Keratinocyte (primary cell): ENCODE measurements around the gene RNLS.

ENCODE experiments used
- EZH2 ChIP-seq: IDR thresholded peaks from one replicate; pipeline ENCODE4 v1.6.1; 2012; ENCODE audit warnings: inconsistent platforms, mild to moderate bottlenecking, low read length, moderate library complexity
- TF ChIP-seq, protein P1 (sequence below), 3 experiments: IDR thresholded peaks in 1 of 3; conservative IDR thresholded peaks in 1 of 3; optimal IDR thresholded peaks in 1 of 3; 2 replicates in 2 of 3; 3 replicates in 1 of 3; pipeline versions ENCODE3 to v1.5.1; 2011; ENCODE audit warnings: low read length in 3 of 3, mild to moderate bottlenecking in 3 of 3, moderate library complexity in 2 of 3, control low read depth in 1 of 3, inconsistent platforms in 1 of 3; ENCODE audit not compliant: insufficient read depth in 2 of 3; ENCODE audit errors: extremely low read depth in 1 of 3

DNA sequence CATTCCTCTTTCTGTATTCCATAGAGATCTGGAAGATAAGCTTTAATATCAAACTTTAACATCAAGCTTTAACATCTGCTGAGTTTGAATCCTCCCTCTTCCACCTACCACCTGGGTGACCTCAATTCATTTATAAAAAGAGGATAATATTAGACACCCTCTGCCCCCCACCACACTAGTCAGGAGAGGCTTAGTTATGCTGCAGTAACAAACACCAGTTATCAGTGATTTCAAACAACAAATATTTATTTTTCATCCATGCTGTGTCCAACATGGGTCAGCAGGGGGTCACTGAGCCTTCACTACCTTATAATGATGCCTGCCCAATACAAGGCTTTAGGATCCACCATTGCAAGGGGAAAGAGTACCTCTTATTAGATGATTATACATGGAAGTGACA is 322.0 kb downstream of the RNLS start:
- TF ChIP-seq, protein P1, sequence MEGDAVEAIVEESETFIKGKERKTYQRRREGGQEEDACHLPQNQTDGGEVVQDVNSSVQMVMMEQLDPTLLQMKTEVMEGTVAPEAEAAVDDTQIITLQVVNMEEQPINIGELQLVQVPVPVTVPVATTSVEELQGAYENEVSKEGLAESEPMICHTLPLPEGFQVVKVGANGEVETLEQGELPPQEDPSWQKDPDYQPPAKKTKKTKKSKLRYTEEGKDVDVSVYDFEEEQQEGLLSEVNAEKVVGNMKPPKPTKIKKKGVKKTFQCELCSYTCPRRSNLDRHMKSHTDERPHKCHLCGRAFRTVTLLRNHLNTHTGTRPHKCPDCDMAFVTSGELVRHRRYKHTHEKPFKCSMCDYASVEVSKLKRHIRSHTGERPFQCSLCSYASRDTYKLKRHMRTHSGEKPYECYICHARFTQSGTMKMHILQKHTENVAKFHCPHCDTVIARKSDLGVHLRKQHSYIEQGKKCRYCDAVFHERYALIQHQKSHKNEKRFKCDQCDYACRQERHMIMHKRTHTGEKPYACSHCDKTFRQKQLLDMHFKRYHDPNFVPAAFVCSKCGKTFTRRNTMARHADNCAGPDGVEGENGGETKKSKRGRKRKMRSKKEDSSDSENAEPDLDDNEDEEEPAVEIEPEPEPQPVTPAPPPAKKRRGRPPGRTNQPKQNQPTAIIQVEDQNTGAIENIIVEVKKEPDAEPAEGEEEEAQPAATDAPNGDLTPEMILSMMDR (optimal IDR thresholded peaks at IDR 0.05 in 1 of 3, IDR thresholded peaks at IDR 0.05 in 1 of 3, conservative IDR thresholded peaks at IDR 0.05 in 1 of 3; ENCODE audit: extremely low read depth in 1 of 3, insufficient read depth in 2 of 3, low read length in 3 of 3), result no peak
- no peak for TF ChIP-seq EZH2
